HEK293 (cell line): ENCODE results near the gene THSD4.

Experiments
- CTCF ChIA-PET: fragments of 350-600 bp; formaldehyde crosslinking; extraction: SDS; loops from one replicate; lab custom pipeline; 2021; ENCODE audit warnings: antibody characterized with exemption; lab: Yijun Ruan, JAX
- POLR2A ChIA-PET: fragments of 300-600 bp; formaldehyde crosslinking; extraction: SDS; loops from one replicate; lab custom pipeline; 2020; ENCODE audit warnings: antibody characterized with exemption, inconsistent platforms; lab: Yijun Ruan, JAX
- H3K27ac ChIP-seq: fragments of 200-500 bp; sonication (Bioruptor generic); 2 replicates; pipeline ENCODE4 v1.5.1; 2014; ENCODE audit warnings: low read depth, low read length, control low read depth, inconsistent platforms; ENCODE audit errors: extremely low read depth
- H3K36me3 ChIP-seq, 2 experiments: fragments of 200-500 bp in 1 of 2; sonication (Bioruptor generic) in 1 of 2; 1 replicate in 1 of 2; 2 replicates in 1 of 2; pipeline ENCODE4 v1.5.1; 2014 to 2017; ENCODE audit warnings: inconsistent platforms in 2 of 2, low read length in 2 of 2; ENCODE audit not compliant: control insufficient read depth in 2 of 2, insufficient read depth in 1 of 2
- H3K4me1 ChIP-seq: fragments of 200-500 bp; sonication (Bioruptor generic); 2 replicates; pipeline ENCODE4 v1.5.1; 2014; ENCODE audit warnings: mild to moderate bottlenecking, low read length, inconsistent platforms; ENCODE audit not compliant: control insufficient read depth, insufficient read depth
- H3K4me3 ChIP-seq: 2 replicates; pipeline ENCODE4 v1.5.1; 2011; ENCODE audit warnings: low read depth, mild to moderate bottlenecking, control low read depth, low read length, moderate library complexity
- H3K9me3 ChIP-seq: fragments of 200-500 bp; sonication (Bioruptor generic); 2 replicates; pipeline ENCODE4 v1.5.1; 2014; ENCODE audit warnings: low read depth, low read length, inconsistent platforms; ENCODE audit not compliant: control insufficient read depth, insufficient read depth
- BCL11B ChIP-seq: fragments of 450-650 bp; formaldehyde crosslinking; IDR thresholded peaks from 2 replicates; pipeline ENCODE4 v1.5.1; 2016; ENCODE audit warnings: low read depth, missing biosample characterization, missing genetic modification characterization
- ELK4 ChIP-seq: IDR thresholded peaks from 2 replicates; pipeline ENCODE4 v1.6.1; 2011; ENCODE audit warnings: mild to moderate bottlenecking, low read depth, low read length, borderline replicate concordance
- FEZF1 ChIP-seq: fragments of 450-650 bp; formaldehyde crosslinking; IDR thresholded peaks from 2 replicates; pipeline ENCODE4 v1.5.1; 2016; ENCODE audit warnings: missing biosample characterization, missing genetic modification characterization
- HOXC10 ChIP-seq: sonication (generic); formaldehyde crosslinking; IDR thresholded peaks from 2 replicates; pipeline ENCODE4 v1.8.1; 2023; ENCODE audit warnings: mild to moderate bottlenecking, missing genetic modification reagents
- INSM2 ChIP-seq: fragments of 450-650 bp; formaldehyde crosslinking; IDR thresholded peaks from 2 replicates; pipeline ENCODE4 v1.5.1; 2016; ENCODE audit warnings: missing biosample characterization, missing genetic modification characterization
- KLF8 ChIP-seq: fragments of 450-650 bp; formaldehyde crosslinking; IDR thresholded peaks from 2 replicates; pipeline ENCODE4 v1.5.1; 2016; ENCODE audit warnings: missing biosample characterization, missing genetic modification characterization
- KLF9 ChIP-seq: fragments of 450-650 bp; formaldehyde crosslinking; IDR thresholded peaks from 2 replicates; pipeline ENCODE4 v1.5.1; 2016; ENCODE audit warnings: missing biosample characterization, missing genetic modification characterization, low read depth
- SCRT2 ChIP-seq: fragments of 450-650 bp; formaldehyde crosslinking; IDR thresholded peaks from 2 replicates; pipeline ENCODE4 v1.5.1; 2016; ENCODE audit warnings: missing biosample characterization, missing genetic modification characterization
- ZBTB1 ChIP-seq: fragments of 450-650 bp; formaldehyde crosslinking; IDR thresholded peaks from 2 replicates; pipeline ENCODE4 v1.5.1; 2016; ENCODE audit warnings: missing biosample characterization, missing genetic modification characterization
- ZNF175 ChIP-seq: fragments of 450-650 bp; formaldehyde crosslinking; IDR thresholded peaks from 2 replicates; pipeline ENCODE4 v1.5.1; 2016; ENCODE audit warnings: missing biosample characterization, missing genetic modification characterization
- ZNF2 ChIP-seq: fragments of 450-650 bp; formaldehyde crosslinking; IDR thresholded peaks from 2 replicates; pipeline ENCODE4 v1.5.1; 2016; ENCODE audit warnings: missing biosample characterization, missing genetic modification characterization
- ZNF292 ChIP-seq: fragments of 450-650 bp; formaldehyde crosslinking; IDR thresholded peaks from 2 replicates; pipeline ENCODE4 v1.5.1; 2016; ENCODE audit warnings: low read depth, missing biosample characterization, missing genetic modification characterization, borderline replicate concordance
- ZNF302 ChIP-seq: fragments of 450-650 bp; formaldehyde crosslinking; IDR thresholded peaks from 2 replicates; pipeline ENCODE4 v1.5.1; 2016; ENCODE audit warnings: missing biosample characterization, missing genetic modification characterization, low read depth
- ZNF354C ChIP-seq: fragments of 450-650 bp; formaldehyde crosslinking; IDR thresholded peaks from 2 replicates; pipeline ENCODE4 v1.5.1; 2016; ENCODE audit warnings: missing biosample characterization, missing genetic modification characterization, low read depth, borderline replicate concordance
- ZNF518A ChIP-seq: fragments of 450-650 bp; formaldehyde crosslinking; conservative IDR thresholded peaks from 2 replicates; pipeline ENCODE4 v1.5.1; 2016; ENCODE audit warnings: low read depth, missing biosample characterization, missing genetic modification characterization
- ZNF658 ChIP-seq: fragments of 450-650 bp; formaldehyde crosslinking; IDR thresholded peaks from 2 replicates; pipeline ENCODE4; 2016; ENCODE audit warnings: missing biosample characterization, missing genetic modification characterization
- ZNF677 ChIP-seq: fragments of 450-650 bp; IDR thresholded peaks from 2 replicates; pipeline ENCODE4 v1.5.0; 2018; ENCODE audit warnings: missing biosample characterization, mild to moderate bottlenecking, missing genetic modification characterization, moderate library complexity
- ZNF707 ChIP-seq: fragments of 450-650 bp; formaldehyde crosslinking; IDR thresholded peaks from 2 replicates; pipeline ENCODE4 v1.5.1; 2016; ENCODE audit warnings: missing biosample characterization, missing genetic modification characterization
- ZNF837 ChIP-seq: fragments of 450-650 bp; formaldehyde crosslinking; IDR thresholded peaks from 2 replicates; pipeline ENCODE4 v1.5.1; 2016; ENCODE audit warnings: missing biosample characterization, missing genetic modification characterization
- ZSCAN30 ChIP-seq: fragments of 450-650 bp; IDR thresholded peaks from 2 replicates; pipeline ENCODE4 v1.5.1; 2018; ENCODE audit warnings: missing biosample characterization, mild to moderate bottlenecking, missing genetic modification characterization, moderate library complexity
- ZSCAN4 ChIP-seq: fragments of 450-650 bp; formaldehyde crosslinking; IDR thresholded peaks from 2 replicates; pipeline ENCODE4 v1.5.1; 2017; ENCODE audit warnings: missing biosample characterization, missing genetic modification characterization
- TF ChIP-seq, protein P1 (sequence below): fragments of 450-650 bp; formaldehyde crosslinking; IDR thresholded peaks from 2 replicates; pipeline ENCODE4 v1.5.1; 2016; ENCODE audit warnings: missing biosample characterization, missing genetic modification characterization, borderline replicate concordance
- TF ChIP-seq, protein P2 (sequence below): fragments of 450-650 bp; formaldehyde crosslinking; IDR thresholded peaks from 2 replicates; pipeline ENCODE4 v1.5.1; 2017; ENCODE audit warnings: missing biosample characterization, missing genetic modification characterization

The THSD4 gene

GRCh38 chr15:71709808-71710418, 594.6 kb downstream of the THSD4 start:
- POLR2A ChIA-PET, result no interaction called here
- H3K4me3 ChIP-seq, result no peak overlapping the region
- CTCF ChIA-PET, result interaction anchor here (0.6 to 1.7 kb wide), 2 partner anchors 20 to 34 kb away, joined by 3 to 8 read pairs; no protein-coding TSS in a partner anchor
- no peaks in the 10 kb centered on the region for H3K9me3 ChIP-seq
- TF ChIP-seq ZNF292 (tag by site-specific recombination), result no peak
- TF ChIP-seq ELK4, result no peak
- TF ChIP-seq, protein P1, sequence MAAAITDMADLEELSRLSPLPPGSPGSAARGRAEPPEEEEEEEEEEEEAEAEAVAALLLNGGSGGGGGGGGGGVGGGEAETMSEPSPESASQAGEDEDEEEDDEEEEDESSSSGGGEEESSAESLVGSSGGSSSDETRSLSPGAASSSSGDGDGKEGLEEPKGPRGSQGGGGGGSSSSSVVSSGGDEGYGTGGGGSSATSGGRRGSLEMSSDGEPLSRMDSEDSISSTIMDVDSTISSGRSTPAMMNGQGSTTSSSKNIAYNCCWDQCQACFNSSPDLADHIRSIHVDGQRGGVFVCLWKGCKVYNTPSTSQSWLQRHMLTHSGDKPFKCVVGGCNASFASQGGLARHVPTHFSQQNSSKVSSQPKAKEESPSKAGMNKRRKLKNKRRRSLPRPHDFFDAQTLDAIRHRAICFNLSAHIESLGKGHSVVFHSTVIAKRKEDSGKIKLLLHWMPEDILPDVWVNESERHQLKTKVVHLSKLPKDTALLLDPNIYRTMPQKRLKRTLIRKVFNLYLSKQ (tag by site-specific recombination), result no peak
- no peak for TF ChIP-seq ZSCAN4
- no peak for TF ChIP-seq INSM2
- no peak for TF ChIP-seq ZNF677 (tag by site-specific recombination)
- TF ChIP-seq KLF8 (tag by site-specific recombination), result no peak
- TF ChIP-seq ZBTB1 (tag by site-specific recombination), result no peak
- no peak for TF ChIP-seq ZNF175 (tag by site-specific recombination)
- no peak for TF ChIP-seq ZSCAN30 (tag by site-specific recombination)
- H3K27ac ChIP-seq, result no peak overlapping the region
- peaks cover 23% of the 10 kb centered on the region for H3K4me1 ChIP-seq
- H3K36me3 ChIP-seq, result no peaks in the 10 kb centered on the region

GRCh38 chr15:71712182-71712581, 596.9 kb downstream of the THSD4 start:
- ChIA-PET CTCF (interaction anchor here (0.8 to 1.2 kb wide), 2 partner anchors 41 to 269 kb away, joined by 4 to 5 read pairs; no protein-coding TSS in a partner anchor), POLR2A (no interaction called here)
- Histone ChIP-seq H3K9me3 (no peaks in the 10 kb centered on the region), H3K27ac (no peak overlapping the region), H3K36me3 (no peaks in the 10 kb centered on the region), H3K4me1 (peaks cover 21% of the 10 kb centered on the region), H3K4me3 (no peak overlapping the region)
- no peak for TF ChIP-seq ZNF2 (tag by site-specific recombination)
- TF ChIP-seq ZNF354C (tag by site-specific recombination), result no peak
- no peak for TF ChIP-seq ZNF658 (tag by site-specific recombination)
- TF ChIP-seq ZNF837 (tag by site-specific recombination), result no peak
- TF ChIP-seq, protein P2, sequence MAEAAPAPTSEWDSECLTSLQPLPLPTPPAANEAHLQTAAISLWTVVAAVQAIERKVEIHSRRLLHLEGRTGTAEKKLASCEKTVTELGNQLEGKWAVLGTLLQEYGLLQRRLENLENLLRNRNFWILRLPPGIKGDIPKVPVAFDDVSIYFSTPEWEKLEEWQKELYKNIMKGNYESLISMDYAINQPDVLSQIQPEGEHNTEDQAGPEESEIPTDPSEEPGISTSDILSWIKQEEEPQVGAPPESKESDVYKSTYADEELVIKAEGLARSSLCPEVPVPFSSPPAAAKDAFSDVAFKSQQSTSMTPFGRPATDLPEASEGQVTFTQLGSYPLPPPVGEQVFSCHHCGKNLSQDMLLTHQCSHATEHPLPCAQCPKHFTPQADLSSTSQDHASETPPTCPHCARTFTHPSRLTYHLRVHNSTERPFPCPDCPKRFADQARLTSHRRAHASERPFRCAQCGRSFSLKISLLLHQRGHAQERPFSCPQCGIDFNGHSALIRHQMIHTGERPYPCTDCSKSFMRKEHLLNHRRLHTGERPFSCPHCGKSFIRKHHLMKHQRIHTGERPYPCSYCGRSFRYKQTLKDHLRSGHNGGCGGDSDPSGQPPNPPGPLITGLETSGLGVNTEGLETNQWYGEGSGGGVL (tag by site-specific recombination), result no peak
- TF ChIP-seq ZNF707 (tag by site-specific recombination), result no peak
- TF ChIP-seq FEZF1 (tag by site-specific recombination), result no peak
- no peak for TF ChIP-seq ZNF518A (tag by site-specific recombination)
- no peak for TF ChIP-seq SCRT2
- TF ChIP-seq KLF9, result no peak
- TF ChIP-seq BCL11B, result no peak
- TF ChIP-seq HOXC10 (CRISPR knock-in tag), result no peak
- no peak for TF ChIP-seq ZNF302 (tag by site-specific recombination)
